ENCODE results near the gene COPS8.

COPS8 gene

DNA sequence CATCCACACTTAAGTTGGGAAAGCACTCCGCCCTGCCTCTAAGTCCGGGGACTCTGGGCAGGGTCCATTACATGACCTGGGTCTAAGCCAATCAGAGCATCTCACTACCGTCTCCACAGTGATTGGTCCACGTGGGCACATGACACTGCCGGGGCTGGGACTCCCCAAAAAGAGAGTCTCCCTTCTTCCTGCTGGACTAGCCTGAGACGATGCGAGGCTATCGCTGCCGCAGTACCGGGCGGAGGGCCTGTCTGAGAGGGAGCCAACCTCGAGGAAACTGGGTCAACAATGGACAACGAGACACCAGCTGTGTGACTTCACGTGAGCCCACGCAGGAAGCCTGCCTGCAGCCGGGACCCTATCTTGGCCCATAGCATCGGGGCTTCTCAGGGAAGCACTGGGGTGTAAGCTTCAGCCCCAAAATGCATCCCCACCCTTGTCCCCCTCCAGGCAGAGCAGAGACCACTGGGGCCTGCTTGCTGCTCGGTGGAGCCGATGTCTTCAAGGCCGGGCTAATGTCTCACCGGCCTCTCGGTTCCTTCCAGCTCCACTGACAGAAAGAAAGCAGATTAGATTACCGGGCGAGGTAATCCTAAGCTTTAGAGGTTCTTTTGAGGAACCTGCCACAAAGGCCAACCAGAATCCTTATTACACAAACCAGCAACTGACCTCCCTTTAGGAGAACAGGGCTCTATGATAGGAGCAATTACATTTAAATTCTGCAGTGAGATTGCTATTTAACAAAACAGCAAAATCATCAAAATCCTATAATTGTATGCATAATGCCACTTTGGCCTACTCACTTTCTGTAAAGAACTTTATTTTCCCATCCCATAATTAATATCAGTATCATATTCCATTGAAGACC, 21.3 kb upstream of the COPS8 start:
- no peak for DNase-seq (ENCODE audit: low spot score)

DNA sequence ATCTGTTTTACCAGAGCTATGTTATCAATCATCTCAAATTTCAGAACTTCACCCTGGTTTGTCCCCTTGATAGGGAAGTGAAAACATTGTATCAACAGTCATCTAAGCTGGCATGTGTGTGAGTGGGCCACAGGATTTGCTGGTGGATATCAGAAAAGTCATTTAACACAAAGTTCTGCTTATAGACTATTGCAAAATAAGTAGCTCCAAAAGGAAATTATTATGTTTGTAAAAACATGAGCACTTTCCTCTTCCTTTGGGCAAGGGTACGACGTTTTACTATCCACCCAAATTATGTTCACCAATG, 20.7 kb upstream of the COPS8 start:
- no peak for DNase-seq (ENCODE audit: low spot score)

DNA sequence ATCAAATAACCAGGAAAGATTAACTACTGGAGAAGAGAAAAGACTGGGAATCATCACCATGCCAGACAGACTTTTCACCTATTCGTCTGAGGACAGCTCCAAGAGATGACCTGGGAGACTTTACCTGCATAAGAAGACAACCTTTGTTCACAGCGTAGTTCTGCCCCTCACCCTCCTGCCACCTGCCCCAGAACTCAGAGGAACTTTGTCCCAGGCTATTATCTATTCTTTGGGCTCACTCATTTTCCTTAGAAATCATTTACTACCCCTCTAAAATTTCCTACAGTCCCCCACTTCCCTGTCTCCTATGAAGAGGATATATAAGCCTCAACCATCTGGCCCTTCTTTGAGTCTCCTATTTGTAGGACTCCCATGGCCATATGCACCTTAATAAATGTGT, 19.3 kb upstream of the COPS8 start:
- DNase-seq (ENCODE audit: low spot score) = no peak

DNA sequence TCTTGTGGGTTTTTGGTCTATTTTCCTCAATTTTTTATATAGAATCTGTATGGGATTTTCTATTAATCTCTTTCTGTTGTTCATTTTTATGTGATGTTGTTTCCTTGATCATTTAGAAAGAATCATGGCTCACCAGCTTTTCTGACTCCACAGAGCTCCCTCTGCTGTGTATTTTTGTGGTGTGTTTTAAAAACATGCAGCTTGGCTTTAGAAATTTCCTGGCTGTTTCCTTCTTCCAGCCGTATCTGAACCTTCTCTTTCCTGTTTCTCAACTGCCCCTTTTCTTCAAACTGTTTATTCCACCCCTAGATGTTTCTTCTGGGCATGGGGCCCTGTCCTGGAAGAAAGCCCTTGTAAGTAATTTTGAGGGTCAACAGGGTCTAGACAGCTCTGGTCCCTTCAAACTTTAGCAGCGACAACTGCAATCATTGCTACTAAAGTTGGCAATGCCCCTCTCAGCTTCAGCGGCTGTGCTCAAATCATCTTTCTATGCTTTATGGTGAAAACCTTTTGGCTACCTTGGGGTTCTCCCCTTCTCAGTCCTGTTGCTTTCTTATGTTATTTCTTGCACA, 17.6 kb upstream of the COPS8 start:
- no peak for DNase-seq (ENCODE audit: low spot score)

DNA sequence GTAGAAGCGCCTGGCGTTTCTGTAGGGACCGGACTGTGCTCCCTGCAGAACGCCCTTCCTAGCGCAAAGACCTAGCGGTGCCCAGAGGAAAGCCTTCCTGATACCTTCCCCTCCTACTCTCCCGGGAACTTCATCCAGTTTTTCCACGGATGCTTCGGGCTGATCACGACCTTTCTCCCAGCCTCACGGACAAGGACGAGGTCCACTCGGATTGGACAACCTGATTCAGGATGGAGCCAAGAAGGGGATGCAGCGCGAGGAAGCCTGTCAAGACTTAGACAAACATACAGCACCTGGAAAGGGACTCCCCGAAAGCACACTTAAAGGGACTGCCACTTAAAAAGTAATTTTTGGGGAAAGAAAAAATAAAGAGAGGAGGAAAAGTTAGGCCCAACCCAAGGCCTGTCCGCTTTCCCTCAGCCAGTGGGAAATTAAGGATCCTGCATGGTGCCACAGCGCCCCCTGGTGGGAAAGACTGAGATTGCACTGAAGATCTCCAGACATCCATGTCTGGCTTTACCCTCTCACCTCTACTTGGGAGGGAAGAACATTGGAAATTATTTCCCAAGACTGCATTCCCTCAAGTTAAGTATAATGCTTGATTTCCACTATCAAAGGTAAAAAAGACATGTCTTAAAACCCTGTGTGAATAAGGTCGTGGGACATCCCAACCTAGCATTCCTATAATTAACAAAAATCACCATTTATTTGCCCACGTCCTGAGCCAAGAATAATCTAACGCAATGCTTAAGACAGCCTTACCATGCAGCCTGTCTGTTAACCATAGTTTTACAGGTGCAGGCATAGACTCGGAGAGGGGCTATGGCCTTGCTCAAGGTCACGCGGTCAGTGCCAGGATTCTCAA, 13.4 kb upstream of the COPS8 start:
- DNase-seq (ENCODE audit: low spot score) = peak; percentile 79

DNA sequence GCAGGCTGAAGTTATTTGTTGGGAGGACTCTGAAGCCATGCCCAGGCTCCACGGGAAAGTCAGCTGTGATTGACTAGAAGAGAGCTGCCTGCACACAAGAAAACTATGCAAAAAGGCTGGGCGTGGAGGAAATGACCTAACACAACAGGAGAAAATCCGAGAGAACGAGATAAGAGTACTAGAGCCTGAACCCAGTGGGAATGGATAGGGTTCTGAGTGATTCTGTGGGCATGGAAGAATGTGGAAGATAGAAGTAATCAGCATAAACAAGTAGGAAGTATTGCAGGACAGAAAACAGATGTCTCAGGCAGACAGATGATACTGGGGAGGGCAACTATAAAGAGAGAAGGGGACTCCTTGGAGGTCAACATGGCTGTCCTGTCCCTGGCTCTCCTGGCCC, 12.1 kb upstream of the COPS8 start:
- DNase-seq (ENCODE audit: low spot score) = peak; percentile 85

DNA sequence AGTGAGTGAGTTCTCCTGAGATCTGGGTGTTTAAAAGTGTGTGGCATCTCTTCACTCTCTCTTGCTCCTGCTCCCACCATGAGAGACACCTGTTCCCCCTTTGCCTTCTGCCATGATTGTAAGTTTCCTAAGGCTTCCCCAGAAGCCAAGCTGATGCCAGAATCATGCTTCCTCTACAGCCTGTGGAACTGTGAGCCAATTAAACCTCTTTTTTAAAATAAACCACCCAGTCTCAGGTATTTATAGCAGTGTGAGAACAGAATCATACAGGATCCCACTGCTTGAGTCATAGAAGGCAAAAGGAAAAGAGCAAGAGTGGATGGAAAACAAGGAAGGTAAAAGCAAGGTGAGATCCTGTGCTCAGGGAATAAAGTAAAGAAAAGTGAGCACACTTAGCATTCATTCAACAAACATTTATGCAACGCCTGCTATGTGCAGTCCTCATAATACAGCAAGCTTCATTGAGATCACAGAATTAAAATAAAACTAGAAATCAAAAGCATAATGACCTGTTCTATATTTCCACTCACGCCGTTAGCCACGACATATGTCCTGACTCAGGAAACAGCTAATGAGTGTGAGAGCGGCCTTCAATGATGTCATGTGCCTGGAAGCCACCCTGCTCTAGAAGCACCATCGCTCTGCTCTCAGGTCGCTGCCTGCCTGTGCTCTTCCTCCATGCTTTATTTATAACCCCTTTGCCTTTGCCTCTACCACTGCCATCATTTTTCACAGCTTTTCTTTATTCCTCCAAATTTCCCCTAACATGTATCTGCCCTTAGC, 11.3 kb upstream of the COPS8 start:
- DNase-seq (ENCODE audit: low spot score) = no peak

DNA sequence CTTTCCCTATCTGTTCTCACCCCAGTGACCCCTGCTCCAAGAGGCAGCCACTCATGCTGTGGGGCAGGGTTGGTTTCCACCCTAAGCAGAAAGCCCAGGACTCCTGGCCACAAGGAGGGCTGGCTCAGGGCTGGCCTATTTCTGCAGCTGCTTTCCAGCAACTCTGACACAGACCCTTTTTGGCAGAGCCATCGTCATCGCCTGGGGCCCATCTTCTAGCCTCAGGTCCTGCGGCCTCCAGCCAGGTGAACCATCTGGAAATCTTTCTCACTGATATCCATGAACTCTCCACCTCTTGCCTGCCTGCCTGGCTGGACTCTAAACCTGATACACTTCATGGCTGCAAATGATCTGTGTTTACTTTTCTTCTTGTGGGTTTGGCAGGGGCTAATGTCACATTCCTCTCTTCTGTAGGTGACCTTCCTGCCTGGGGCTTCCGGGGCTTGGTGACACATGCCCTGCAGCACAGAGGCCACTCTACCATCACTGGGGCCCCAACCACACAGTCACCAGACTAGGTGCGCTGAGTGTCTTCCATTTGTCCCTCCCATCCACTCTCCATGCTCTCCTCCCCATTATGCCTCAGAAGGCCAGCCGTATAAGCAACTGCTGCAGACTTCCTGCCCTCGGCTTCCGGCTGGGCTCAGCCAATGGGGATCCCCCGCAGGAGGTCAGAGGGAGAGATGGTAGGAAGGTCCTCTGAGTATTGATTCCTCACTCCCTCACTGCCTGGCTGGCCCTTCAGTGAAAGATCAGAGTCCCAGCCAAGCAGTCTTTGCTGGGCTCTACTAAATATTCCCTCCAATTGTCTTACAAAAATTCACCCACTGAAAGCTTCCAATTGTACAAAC, 9.7 kb upstream of the COPS8 start:
- no peak for DNase-seq (ENCODE audit: low spot score)

DNA sequence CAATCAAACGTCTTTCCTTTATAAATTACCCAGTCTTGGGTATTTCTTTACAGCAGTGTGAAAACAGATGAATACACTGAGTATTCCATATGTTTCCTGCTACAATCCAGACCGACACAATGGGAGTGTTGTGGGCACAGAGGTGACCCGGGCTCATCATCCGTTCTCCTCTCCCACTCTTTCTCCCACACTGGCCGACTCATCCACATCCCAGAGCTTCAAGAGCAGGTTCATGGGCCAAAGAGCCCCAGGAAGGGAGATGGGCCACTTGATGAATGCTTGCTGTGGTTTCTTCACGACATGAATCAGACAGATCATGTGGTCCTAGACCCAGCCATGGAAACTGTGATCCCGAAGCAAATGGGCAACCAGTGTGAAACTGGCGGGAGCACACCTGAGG, 4.1 kb upstream of the COPS8 start:
- no peak for DNase-seq (ENCODE audit: low spot score)

DNA sequence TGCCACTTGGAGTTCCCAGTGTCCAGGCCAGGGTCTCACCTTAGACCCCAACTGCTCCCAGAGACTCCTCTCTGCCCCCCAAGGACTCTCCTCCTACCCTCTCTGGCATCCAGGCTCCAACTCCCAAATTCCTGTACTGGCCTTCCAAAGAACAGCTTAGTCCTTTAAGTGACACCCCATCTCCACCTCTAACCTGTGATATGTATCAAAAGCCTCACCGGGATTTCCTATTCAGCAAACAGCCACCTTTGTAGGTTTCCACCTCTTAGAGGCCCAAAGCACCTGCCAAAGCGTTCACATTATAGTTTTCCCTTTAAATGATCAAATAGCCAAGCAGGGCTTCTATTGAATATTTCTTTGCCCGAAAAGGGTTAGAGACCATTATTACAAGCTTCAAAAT, 2.7 kb upstream of the COPS8 start:
- no peak for DNase-seq (ENCODE audit: low spot score)

DNA sequence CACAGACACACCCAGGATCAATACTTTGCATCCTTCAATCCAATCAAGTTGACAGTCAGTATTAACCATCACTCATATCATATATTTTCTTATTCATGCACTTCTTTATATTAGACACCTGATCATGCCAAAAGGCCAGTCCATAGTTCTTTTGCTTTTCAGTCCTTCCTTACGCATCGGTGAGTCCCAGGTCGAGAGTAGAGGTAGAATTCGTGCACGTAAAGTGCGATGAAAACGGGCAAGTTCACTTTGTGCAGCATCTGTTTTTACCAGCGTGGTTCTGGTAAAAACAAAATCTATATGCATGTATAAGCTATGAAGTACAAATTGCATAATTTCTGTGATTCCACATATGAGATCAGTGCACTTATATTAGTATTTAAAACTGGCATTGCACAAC, 1.2 kb upstream of the COPS8 start:
- DNase-seq (ENCODE audit: low spot score) = no peak

DNA sequence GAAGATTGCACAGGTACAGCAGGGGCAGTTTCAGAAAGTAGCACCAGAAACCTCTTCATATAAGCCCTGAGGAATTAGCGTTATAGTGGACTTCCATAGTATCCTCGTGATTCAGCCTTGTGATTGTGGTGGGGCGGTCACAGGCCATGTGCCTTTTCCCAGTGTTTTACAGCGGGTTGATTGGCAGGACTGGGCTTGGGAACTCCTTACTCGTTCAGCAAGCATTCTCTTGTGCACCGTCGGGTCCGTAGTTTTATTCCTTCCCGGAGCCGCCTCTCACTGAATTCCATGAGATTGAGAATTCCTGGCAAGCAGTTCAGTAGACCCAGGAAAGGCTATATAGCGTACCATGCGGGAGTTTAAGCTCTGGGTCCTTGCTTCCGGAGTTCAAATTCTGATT, 5.2 kb downstream of the COPS8 start:
- DNase-seq (ENCODE audit: low spot score) = no peak

DNA sequence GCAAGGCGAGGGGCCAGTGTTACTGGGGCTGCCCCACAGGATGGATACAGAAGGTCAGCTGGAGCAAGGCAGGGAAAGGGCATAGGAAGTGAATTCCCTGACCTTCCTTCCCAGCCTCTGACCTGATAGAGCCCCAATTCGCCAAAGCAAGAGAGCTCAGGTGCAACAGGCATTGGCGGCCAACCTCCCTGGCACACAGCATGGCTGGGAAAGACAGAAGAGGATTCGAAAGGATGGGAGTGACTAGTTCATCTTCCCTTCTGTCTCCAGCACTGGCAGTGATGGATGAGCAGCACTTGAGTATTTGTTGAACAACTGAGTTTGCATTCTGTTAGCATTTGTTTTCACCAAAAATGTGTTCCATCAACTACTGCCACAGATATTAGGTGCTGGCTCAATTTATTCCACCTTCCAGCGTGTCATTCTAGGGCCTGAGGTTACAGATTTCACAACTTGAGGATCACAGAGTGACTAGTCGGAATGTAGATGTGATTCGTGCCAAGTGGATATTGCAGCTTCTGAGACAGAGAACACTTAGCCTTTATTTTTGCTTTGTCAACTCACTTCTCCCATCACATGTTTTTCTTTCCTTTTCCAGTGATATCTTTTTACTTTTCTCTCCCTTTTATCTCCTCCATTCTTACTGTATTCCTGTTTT, 6.2 kb downstream of the COPS8 start:
- DNase-seq (ENCODE audit: low spot score) = peak; percentile 66

DNA sequence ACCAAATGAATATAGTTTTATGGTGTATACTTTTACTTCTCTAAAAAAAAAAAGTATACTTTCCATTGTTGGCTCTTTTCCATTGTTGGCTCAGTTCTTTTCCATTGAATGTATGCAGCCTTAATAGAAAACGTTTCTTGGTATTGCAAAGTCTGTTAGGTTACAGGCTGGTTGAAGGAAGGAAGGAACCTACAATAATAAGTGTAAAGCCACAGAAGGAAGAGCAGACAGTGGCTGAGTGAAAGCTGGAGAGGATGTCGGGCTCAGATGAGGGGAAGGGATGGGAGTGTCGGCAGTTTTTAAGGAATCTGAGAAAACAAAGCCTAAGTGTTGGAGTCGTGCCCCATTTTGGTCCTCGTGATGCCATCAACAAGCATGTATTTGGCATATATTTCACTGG, 6.8 kb downstream of the COPS8 start:
- no peak for DNase-seq (ENCODE audit: low spot score)

DNA sequence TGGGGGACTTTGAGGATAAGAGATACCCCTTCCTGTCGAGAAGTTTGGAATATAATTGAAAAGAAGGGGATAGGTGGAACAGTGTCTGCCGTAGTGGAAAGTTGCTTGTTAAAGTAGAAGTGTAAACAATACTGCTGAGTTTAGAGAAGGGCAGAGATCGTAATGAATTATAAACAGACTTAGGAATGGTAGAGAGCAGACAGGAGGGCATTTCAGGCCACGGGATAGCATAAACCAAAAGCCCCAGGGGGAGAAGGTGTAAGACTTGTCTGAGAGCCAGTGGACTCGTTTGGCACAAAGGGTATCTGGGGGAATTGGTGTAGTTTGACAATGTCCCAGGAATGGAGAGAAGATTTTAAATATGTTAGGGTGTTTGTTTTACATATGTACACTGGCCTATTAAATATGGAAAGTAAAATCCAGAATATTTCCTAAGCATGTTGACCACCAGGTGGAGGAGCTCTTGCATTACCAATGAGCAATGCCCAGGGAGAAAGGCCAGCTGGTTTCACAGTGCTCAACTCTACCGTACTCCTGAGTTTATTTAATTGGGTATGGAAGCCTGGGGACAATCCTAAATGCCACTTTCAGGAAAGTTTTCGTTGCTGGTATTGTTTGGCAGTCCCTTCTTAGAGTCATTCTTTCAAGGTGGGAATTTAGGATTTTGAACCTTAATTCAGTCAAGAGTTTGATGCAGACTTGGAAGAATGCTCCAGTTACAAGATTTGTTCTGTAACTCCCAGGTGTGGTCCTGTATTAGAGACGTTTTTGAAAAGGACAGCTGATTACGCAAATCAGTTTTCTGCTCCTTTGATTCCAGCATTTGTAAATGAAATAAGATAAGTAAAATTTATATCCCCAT, 7.5 kb downstream of the COPS8 start:
- peak; percentile 70 for DNase-seq (ENCODE audit: low spot score)

DNA sequence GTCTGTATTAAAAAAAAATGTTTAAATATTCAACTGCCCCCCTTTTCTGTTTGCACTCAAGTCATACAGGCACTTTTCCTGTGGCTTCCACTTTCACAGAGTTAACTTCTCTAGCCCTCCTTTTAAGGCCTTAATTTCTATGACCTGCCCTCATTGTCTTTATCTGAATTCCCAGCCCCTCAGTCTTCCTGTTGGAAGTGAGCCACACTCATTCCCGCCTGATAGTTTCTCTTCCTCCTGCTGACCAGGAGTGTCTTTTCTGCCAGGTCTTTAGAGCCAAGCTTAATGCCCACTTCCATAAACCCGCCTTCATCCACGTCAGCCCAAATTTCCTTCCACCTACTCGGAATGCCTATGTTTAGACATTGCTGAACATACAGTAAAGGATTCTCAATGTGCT, 10.5 kb downstream of the COPS8 start:
- DNase-seq (ENCODE audit: low spot score) = no peak

DNA sequence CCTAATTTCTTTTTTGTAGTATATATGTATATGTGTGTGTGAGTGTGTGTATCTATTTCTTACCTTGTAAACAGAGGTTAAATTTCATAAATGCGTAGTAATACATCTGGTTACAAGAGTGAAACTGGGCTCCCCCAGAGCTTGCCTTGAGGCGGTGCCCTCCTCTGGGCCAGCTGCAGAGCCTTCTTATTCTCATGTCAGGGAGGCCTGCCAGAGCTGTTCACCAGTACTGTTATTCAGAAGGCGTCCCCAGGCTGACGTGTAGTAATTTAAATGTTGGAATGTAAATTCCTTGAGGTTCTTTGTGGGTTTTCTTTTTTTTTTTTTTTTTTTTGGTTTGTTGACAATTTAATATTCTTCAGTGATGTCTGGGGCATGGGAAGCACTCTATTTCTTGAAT, 11.2 kb downstream of the COPS8 start:
- DNase-seq (ENCODE audit: low spot score) = peak; percentile 37

DNA sequence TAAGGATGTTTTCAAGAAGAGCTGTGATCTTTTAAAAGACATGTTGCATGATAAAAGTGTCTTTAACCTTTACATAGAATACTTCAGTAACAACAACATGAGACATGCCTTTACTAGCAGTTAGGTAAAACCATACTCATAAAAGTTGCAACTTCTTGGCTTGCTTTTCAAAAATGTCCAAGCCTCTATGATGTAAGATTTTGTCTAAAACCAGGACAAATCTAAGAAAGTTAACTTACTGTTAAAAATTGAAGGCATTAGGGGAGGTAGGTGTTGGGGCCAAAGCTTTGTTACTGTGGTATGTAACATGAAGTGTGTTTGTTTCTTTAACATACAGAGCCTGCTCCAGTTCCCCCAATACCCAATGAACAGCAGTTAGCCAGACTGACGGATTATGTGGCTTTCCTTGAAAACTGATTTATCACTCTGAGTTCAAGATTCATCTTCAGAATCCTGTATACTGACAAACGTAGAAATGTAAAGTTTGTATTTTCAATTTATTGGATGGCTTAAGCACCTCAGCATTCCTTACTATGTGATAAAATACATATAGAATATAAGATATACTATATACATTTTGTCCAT, 11.7 kb downstream of the COPS8 start:
- DNase-seq (ENCODE audit: low spot score) = no peak

DNA sequence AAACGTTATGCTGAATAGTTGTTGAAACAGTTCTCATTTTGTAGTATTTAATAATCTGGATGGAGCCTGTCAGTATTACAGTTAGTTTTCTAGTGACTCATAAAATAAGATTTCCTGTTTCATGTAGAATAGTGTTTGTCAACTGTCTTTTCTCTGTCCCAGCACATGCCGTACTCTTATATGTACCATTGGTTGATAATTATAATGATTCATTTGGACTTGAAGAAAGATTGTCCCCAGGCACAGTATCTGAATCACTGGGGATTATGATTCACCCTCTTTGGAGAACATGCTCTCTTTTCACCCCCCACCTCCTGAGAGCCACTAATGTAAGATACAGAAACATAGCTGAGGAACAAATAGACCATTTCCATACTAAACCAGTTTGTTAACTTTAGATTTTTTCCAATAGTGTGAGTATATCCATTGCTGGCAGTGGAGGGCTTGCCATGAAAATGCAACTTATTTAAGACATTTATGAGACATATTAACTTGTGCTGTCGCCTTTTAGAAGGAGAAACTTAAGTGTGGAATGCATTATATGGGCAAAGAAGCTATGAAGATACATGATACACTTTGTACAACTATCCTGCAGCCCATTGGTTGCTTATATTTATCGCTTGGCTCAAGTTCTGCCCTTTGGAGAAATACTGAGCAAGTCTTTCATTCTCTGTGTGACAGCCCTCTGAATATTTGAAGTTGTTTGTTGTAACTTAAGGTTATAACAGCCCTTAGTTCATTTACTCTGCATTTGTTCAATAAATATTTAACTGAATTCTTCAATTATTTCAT, 12.4 kb downstream of the COPS8 start:
- DNase-seq (ENCODE audit: low spot score) = peak; percentile 51

Data from AG20443 (cell line).